Central memory CD8-positive, alpha-beta T cell (primary cell): Measurements from ENCODE around the gene ISX.

Experiments
- ATAC-seq: fragments of 150-1000 bp; cut with Tn5 transposase; replicated peaks from 2 replicates; pipeline ENCODE4 v1.10.0; 2022; ENCODE audit warnings: mild to moderate bottlenecking, moderate FRiP score, moderate number of reproducible peaks; ENCODE audit not compliant: poor library complexity, severe bottlenecking; ENCODE audit errors: extremely low read depth
- DNase-seq, 2 donors: peaks; one replicate each; pipeline ENCODE4 v3.0.0; 2021; ENCODE audit warnings: low spot score in 2 of 2
- H3K27ac Mint-ChIP-seq: one replicate; pipeline ENCODE4 v1.8.0; 2022; ENCODE audit warnings: low read depth, mild to moderate bottlenecking, moderate library complexity, mixed read lengths
- H3K27me3 Mint-ChIP-seq: one replicate; pipeline ENCODE4 v1.8.0; 2022; ENCODE audit warnings: mixed read lengths
- H3K36me3 Mint-ChIP-seq: one replicate; pipeline ENCODE4 v1.8.0; 2022; ENCODE audit warnings: mild to moderate bottlenecking, moderate library complexity, mixed read lengths; ENCODE audit not compliant: insufficient read depth
- H3K4me1 Mint-ChIP-seq: one replicate; pipeline ENCODE4 v1.8.0; 2022; ENCODE audit warnings: mixed read lengths
- H3K4me3 Mint-ChIP-seq: one replicate; pipeline ENCODE4 v1.8.0; 2022; ENCODE audit warnings: mild to moderate bottlenecking, moderate library complexity, mixed read lengths
- H3K9me3 Mint-ChIP-seq: one replicate; pipeline ENCODE4 v1.8.0; 2022; ENCODE audit warnings: mixed read lengths

ISX gene

GRCh38 chr22:35124691-35125219 is 58.8 kb downstream of the ISX start:
- peaks cover 69% of the 10 kb centered on the region for H3K27me3 Mint-ChIP-seq
- DNase-seq (no peak), ATAC-seq (no peak)
- H3K4me3 Mint-ChIP-seq, result no peak overlapping the region
- H3K9me3 Mint-ChIP-seq, result no peaks in the 10 kb centered on the region
- no peaks in the 10 kb centered on the region for H3K4me1 Mint-ChIP-seq
- no peaks in the 10 kb centered on the region for H3K36me3 Mint-ChIP-seq
- H3K27ac Mint-ChIP-seq, result no peak overlapping the region

- DNase-seq (no peak), ATAC-seq (no peak)
- H3K36me3 Mint-ChIP-seq, result no peaks in the 10 kb centered on the region
- H3K4me3 Mint-ChIP-seq, result no peak overlapping the region
- H3K27me3 Mint-ChIP-seq, result peaks cover 74% of the 10 kb centered on the region
- no peaks in the 10 kb centered on the region for H3K4me1 Mint-ChIP-seq
- no peaks in the 10 kb centered on the region for H3K9me3 Mint-ChIP-seq
- no peak overlapping the region for H3K27ac Mint-ChIP-seq
Observed at GRCh38 chr22:35126993-35127392, 61.0 kb downstream of the ISX start.

DNA sequence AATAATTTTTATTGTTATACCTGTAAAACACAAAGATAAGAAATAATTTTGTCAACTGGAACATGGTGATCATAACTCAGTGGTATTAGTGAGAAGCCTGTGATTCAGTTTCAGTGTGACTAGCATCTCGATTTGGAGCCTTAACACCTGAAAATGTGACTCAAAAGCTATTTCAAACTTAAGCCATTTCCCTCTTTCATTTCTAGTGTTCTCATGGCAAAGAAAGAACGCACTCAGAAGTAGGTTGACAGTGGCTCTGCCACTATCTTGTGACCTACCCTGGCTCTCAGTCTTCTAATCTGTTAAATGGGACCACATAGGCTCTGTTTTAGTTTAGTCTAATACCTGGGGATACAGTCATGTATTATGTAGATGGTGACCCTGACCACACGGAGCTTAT is 62.7 kb downstream of the ISX start:
- ATAC-seq (no peak), DNase-seq (no peak)
- Mint-ChIP-seq H3K9me3 (no peaks in the 10 kb centered on the region), H3K36me3 (no peaks in the 10 kb centered on the region), H3K27ac (peak overlapping the region; percentile 32), H3K27me3 (peaks cover 76% of the 10 kb centered on the region), H3K4me1 (no peaks in the 10 kb centered on the region), H3K4me3 (no peak overlapping the region)

DNA sequence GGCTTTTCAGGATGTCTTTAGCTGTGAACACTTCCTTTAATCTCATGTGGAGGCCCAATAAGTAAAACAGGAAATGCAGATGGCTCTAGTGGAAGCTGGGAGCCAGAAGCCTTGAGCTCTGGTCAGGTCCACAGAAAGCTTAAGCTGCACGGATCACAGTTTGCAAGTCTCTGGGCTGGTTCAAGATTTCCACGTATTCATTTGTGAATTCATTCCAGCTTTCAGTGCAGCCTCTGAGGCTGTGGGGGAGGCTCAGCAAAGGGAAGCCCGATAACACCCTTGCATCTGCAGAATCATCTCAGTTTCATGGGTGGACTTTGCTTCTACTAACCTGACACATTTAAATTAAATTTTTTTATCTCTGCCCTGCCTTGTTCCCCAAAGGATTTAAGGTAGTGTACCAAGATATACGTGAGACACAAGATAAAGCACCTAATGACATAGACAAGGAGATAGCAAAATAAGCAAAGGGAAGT is 65.6 kb downstream of the ISX start:
- Mint-ChIP-seq H3K27me3 (peaks cover 64% of the 10 kb centered on the region), H3K4me1 (no peaks in the 10 kb centered on the region), H3K27ac (no peak overlapping the region), H3K9me3 (no peaks in the 10 kb centered on the region), H3K36me3 (no peaks in the 10 kb centered on the region), H3K4me3 (no peak overlapping the region)
- ATAC-seq (no peak), DNase-seq (no peak)

GRCh38 chr22:35132568-35132967 is 66.6 kb downstream of the ISX start:
- ATAC-seq (no peak), DNase-seq (no peak)
- Mint-ChIP-seq H3K4me1 (no peaks in the 10 kb centered on the region), H3K4me3 (no peak overlapping the region), H3K27me3 (peaks cover 67% of the 10 kb centered on the region), H3K9me3 (no peaks in the 10 kb centered on the region), H3K27ac (no peak overlapping the region), H3K36me3 (no peaks in the 10 kb centered on the region)

DNA sequence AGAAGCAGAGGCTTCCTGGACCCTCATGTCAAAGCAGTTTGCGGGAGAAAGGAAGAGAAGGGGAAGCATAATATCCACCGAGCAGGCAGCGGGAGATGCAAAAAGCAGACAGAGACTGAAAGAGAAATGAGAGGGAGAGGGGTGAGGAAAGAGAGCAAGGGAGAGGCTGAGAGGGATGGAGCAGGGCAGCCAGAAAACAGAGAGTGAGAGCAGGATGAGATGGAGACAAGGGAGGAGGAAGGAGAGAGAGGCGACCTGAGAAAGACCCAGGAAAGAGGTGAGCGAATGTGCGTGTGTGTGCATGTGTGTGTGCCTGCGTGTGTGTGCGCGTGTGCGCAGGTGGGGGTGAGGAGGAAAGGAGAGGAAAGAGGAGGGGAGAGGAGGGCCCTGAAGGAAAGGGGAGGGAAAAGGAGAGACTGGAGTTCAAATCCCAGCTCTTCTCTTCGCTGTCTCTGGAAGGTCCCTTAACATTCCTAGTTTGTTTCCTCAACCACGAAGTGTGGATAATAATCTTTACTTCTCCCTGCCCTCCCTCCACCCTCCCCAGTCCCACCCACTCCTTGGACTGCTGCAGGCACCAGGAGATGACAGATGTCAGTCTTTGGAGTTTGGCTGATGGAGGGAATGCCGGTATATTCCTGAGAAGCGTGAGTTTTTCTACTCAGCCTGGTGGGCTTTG is 67.9 kb downstream of the ISX start:
- Mint-ChIP-seq H3K36me3 (no peaks in the 10 kb centered on the region), H3K9me3 (no peaks in the 10 kb centered on the region), H3K27me3 (peaks cover 59% of the 10 kb centered on the region), H3K27ac (no peak overlapping the region), H3K4me1 (no peaks in the 10 kb centered on the region), H3K4me3 (no peak overlapping the region)
- DNase-seq (no peak), ATAC-seq (no peak)

- no peaks in the 10 kb centered on the region for H3K36me3 Mint-ChIP-seq
- H3K4me3 Mint-ChIP-seq, result no peak overlapping the region
- H3K27me3 Mint-ChIP-seq, result peaks cover 51% of the 10 kb centered on the region
- H3K27ac Mint-ChIP-seq, result no peak overlapping the region
- no peaks in the 10 kb centered on the region for H3K9me3 Mint-ChIP-seq
- ATAC-seq (no peak), DNase-seq (no peak)
- no peaks in the 10 kb centered on the region for H3K4me1 Mint-ChIP-seq
Observed at GRCh38 chr22:35134637-35135036, 68.7 kb downstream of the ISX start.

DNA sequence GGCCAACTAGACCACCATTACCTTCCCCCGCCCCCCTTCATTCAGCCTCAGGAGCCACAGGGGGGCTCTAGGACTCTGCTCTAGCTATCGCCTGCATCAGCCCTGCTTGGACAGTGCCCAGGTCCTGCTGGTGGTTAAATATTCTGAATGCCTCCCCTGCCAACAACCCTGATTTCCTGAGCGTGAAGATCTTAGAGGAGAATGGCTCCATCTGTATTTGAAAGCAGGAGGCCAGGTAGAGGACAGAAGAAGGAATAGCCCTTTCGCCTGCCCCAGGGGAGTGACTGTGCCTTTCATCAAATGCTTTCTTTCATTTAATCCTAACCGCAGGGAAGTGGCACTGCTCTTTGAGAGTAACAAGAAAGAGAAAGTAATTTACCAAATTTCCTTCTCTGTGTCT is 69.2 kb downstream of the ISX start:
- Mint-ChIP-seq H3K27me3 (peaks cover 45% of the 10 kb centered on the region), H3K4me1 (no peaks in the 10 kb centered on the region), H3K4me3 (no peak overlapping the region), H3K36me3 (no peaks in the 10 kb centered on the region), H3K27ac (no peak overlapping the region), H3K9me3 (no peaks in the 10 kb centered on the region)
- ATAC-seq (no peak), DNase-seq (no peak)
